ENCODE measurements around the gene COG5.

The COG5 gene

GRCh38 chr7:107469929-107470328 lies 93.8 kb downstream of the COG5 start, which contains the start of gene GPR22:
TSS of gene GPR22 (plus strand) at chr7:107470057. CDS start at chr7:107474061, 4,004 bp downstream.
- Histone ChIP-seq H3K36me3 (ENCODE audit: control insufficient read depth in 2 of 2, insufficient read depth in 2 of 2, low read length in 2 of 2) (no peaks in the 10 kb centered on the region), H3K9me3 (ENCODE audit: control insufficient read depth in 2 of 2, low read length in 2 of 2) (no peaks in the 10 kb centered on the region), H3K4me3 (ENCODE audit: low read length in 2 of 2) (no peak within 1 kb of the TSS), H3K4me1 (ENCODE audit: control insufficient read depth in 2 of 2, insufficient read depth in 2 of 2, low read length in 2 of 2) (no peaks in the 10 kb centered on the region), H3K27me3 (ENCODE audit: control insufficient read depth in 2 of 2, insufficient read depth in 2 of 2, low read length in 2 of 2) (no peaks in the 10 kb centered on the region), H3K27ac (ENCODE audit: low read depth in 2 of 2, low read length in 2 of 2) (no peak within 1 kb of the TSS), H3K9ac (ENCODE audit: low read depth in 1 of 2, low read length in 2 of 2) (no peak within 1 kb of the TSS)

- no peaks in the 10 kb centered on the region for H3K4me1 ChIP-seq (ENCODE audit: control insufficient read depth in 2 of 2, insufficient read depth in 2 of 2, low read length in 2 of 2)
- H3K4me3 ChIP-seq (ENCODE audit: low read length in 2 of 2), result no peak overlapping the region
- H3K27ac ChIP-seq (ENCODE audit: low read depth in 2 of 2, low read length in 2 of 2), result no peak overlapping the region
- H3K9ac ChIP-seq (ENCODE audit: low read depth in 1 of 2, low read length in 2 of 2), result no peak overlapping the region
- no peaks in the 10 kb centered on the region for H3K36me3 ChIP-seq (ENCODE audit: control insufficient read depth in 2 of 2, insufficient read depth in 2 of 2, low read length in 2 of 2)
- no peaks in the 10 kb centered on the region for H3K9me3 ChIP-seq (ENCODE audit: control insufficient read depth in 2 of 2, low read length in 2 of 2)
- H3K27me3 ChIP-seq (ENCODE audit: control insufficient read depth in 2 of 2, insufficient read depth in 2 of 2, low read length in 2 of 2), result no peaks in the 10 kb centered on the region
These were observed 94.9 kb downstream of the COG5 start for GRCh38 chr7:107468824-107469223.

GRCh38 chr7:107467972-107468371 lies 95.7 kb downstream of the COG5 start:
- Histone ChIP-seq H3K4me3 (ENCODE audit: low read length in 2 of 2) (no peak overlapping the region), H3K9me3 (ENCODE audit: control insufficient read depth in 2 of 2, low read length in 2 of 2) (no peaks in the 10 kb centered on the region), H3K36me3 (ENCODE audit: control insufficient read depth in 2 of 2, insufficient read depth in 2 of 2, low read length in 2 of 2) (no peaks in the 10 kb centered on the region), H3K27ac (ENCODE audit: low read depth in 2 of 2, low read length in 2 of 2) (no peak overlapping the region), H3K27me3 (ENCODE audit: control insufficient read depth in 2 of 2, insufficient read depth in 2 of 2, low read length in 2 of 2) (no peaks in the 10 kb centered on the region), H3K4me1 (ENCODE audit: control insufficient read depth in 2 of 2, insufficient read depth in 2 of 2, low read length in 2 of 2) (no peaks in the 10 kb centered on the region), H3K9ac (ENCODE audit: low read depth in 1 of 2, low read length in 2 of 2) (no peak overlapping the region)

- no peaks in the 10 kb centered on the region for H3K36me3 ChIP-seq (ENCODE audit: control insufficient read depth in 2 of 2, insufficient read depth in 2 of 2, low read length in 2 of 2)
- H3K4me1 ChIP-seq (ENCODE audit: control insufficient read depth in 2 of 2, insufficient read depth in 2 of 2, low read length in 2 of 2), result no peaks in the 10 kb centered on the region
- H3K27ac ChIP-seq (ENCODE audit: low read depth in 2 of 2, low read length in 2 of 2), result no peak overlapping the region
- no peak overlapping the region for H3K9ac ChIP-seq (ENCODE audit: low read depth in 1 of 2, low read length in 2 of 2)
- H3K4me3 ChIP-seq (ENCODE audit: low read length in 2 of 2), result no peak overlapping the region
- no peaks in the 10 kb centered on the region for H3K9me3 ChIP-seq (ENCODE audit: control insufficient read depth in 2 of 2, low read length in 2 of 2)
- H3K27me3 ChIP-seq (ENCODE audit: control insufficient read depth in 2 of 2, insufficient read depth in 2 of 2, low read length in 2 of 2), result no peaks in the 10 kb centered on the region
These were observed 99.0 kb downstream of the COG5 start for GRCh38 chr7:107464666-107465226.

- H3K27ac ChIP-seq (ENCODE audit: low read depth in 2 of 2, low read length in 2 of 2), result no peak overlapping the region
- H3K4me1 ChIP-seq (ENCODE audit: control insufficient read depth in 2 of 2, insufficient read depth in 2 of 2, low read length in 2 of 2), result no peaks in the 10 kb centered on the region
- H3K4me3 ChIP-seq (ENCODE audit: low read length in 2 of 2), result no peak overlapping the region
- no peaks in the 10 kb centered on the region for H3K27me3 ChIP-seq (ENCODE audit: control insufficient read depth in 2 of 2, insufficient read depth in 2 of 2, low read length in 2 of 2)
- peaks cover 0 to 2% of the 10 kb centered on the region in 2 donors for H3K36me3 ChIP-seq (ENCODE audit: control insufficient read depth in 2 of 2, insufficient read depth in 2 of 2, low read length in 2 of 2)
- no peaks in the 10 kb centered on the region for H3K9me3 ChIP-seq (ENCODE audit: control insufficient read depth in 2 of 2, low read length in 2 of 2)
- no peak overlapping the region for H3K9ac ChIP-seq (ENCODE audit: low read depth in 1 of 2, low read length in 2 of 2)
These were observed 100.3 kb downstream of the COG5 start for GRCh38 chr7:107463139-107464078.

GRCh38 chr7:107461938-107462533 lies 101.7 kb downstream of the COG5 start:
- H3K4me3 ChIP-seq (ENCODE audit: low read length in 2 of 2), result no peak overlapping the region
- H3K9ac ChIP-seq (ENCODE audit: low read depth in 1 of 2, low read length in 2 of 2), result no peak overlapping the region
- H3K27ac ChIP-seq (ENCODE audit: low read depth in 2 of 2, low read length in 2 of 2), result no peak overlapping the region
- no peaks in the 10 kb centered on the region for H3K4me1 ChIP-seq (ENCODE audit: control insufficient read depth in 2 of 2, insufficient read depth in 2 of 2, low read length in 2 of 2)
- H3K9me3 ChIP-seq (ENCODE audit: control insufficient read depth in 2 of 2, low read length in 2 of 2), result no peaks in the 10 kb centered on the region
- H3K27me3 ChIP-seq (ENCODE audit: control insufficient read depth in 2 of 2, insufficient read depth in 2 of 2, low read length in 2 of 2), result no peaks in the 10 kb centered on the region
- peaks cover 0 to 3% of the 10 kb centered on the region in 2 donors for H3K36me3 ChIP-seq (ENCODE audit: control insufficient read depth in 2 of 2, insufficient read depth in 2 of 2, low read length in 2 of 2)

- Histone ChIP-seq H3K4me3 (ENCODE audit: low read length in 2 of 2) (no peak overlapping the region), H3K27me3 (ENCODE audit: control insufficient read depth in 2 of 2, insufficient read depth in 2 of 2, low read length in 2 of 2) (no peaks in the 10 kb centered on the region), H3K9ac (ENCODE audit: low read depth in 1 of 2, low read length in 2 of 2) (no peak overlapping the region), H3K9me3 (ENCODE audit: control insufficient read depth in 2 of 2, low read length in 2 of 2) (no peaks in the 10 kb centered on the region), H3K27ac (ENCODE audit: low read depth in 2 of 2, low read length in 2 of 2) (no peak overlapping the region), H3K4me1 (ENCODE audit: control insufficient read depth in 2 of 2, insufficient read depth in 2 of 2, low read length in 2 of 2) (no peaks in the 10 kb centered on the region), H3K36me3 (ENCODE audit: control insufficient read depth in 2 of 2, insufficient read depth in 2 of 2, low read length in 2 of 2) (peaks cover 0 to 3% of the 10 kb centered on the region in 2 donors)
These were observed 110.3 kb downstream of the COG5 start for GRCh38 chr7:107453388-107453787.

GRCh38 chr7:107450970-107451369 lies 112.8 kb downstream of the COG5 start:
- H3K4me3 ChIP-seq (ENCODE audit: low read length in 2 of 2), result no peak overlapping the region
- H3K9ac ChIP-seq (ENCODE audit: low read depth in 1 of 2, low read length in 2 of 2), result no peak overlapping the region
- H3K27me3 ChIP-seq (ENCODE audit: control insufficient read depth in 2 of 2, insufficient read depth in 2 of 2, low read length in 2 of 2), result no peaks in the 10 kb centered on the region
- H3K9me3 ChIP-seq (ENCODE audit: control insufficient read depth in 2 of 2, low read length in 2 of 2), result no peaks in the 10 kb centered on the region
- H3K27ac ChIP-seq (ENCODE audit: low read depth in 2 of 2, low read length in 2 of 2), result no peak overlapping the region
- H3K4me1 ChIP-seq (ENCODE audit: control insufficient read depth in 2 of 2, insufficient read depth in 2 of 2, low read length in 2 of 2), result no peaks in the 10 kb centered on the region
- H3K36me3 ChIP-seq (ENCODE audit: control insufficient read depth in 2 of 2, insufficient read depth in 2 of 2, low read length in 2 of 2), result peaks cover 0 to 4% of the 10 kb centered on the region in 2 donors

- no peak overlapping the region for H3K27ac ChIP-seq (ENCODE audit: low read depth in 2 of 2, low read length in 2 of 2)
These were observed 116.7 kb downstream of the COG5 start for GRCh38 chr7:107446988-107447387.

GRCh38 chr7:107446531-107446930 lies 117.2 kb downstream of the COG5 start:
- no peaks in the 10 kb centered on the region for H3K9me3 ChIP-seq (ENCODE audit: control insufficient read depth in 2 of 2, low read length in 2 of 2)
- peaks cover 0 to 4% of the 10 kb centered on the region in 2 donors for H3K36me3 ChIP-seq (ENCODE audit: control insufficient read depth in 2 of 2, insufficient read depth in 2 of 2, low read length in 2 of 2)
- no peaks in the 10 kb centered on the region for H3K27me3 ChIP-seq (ENCODE audit: control insufficient read depth in 2 of 2, insufficient read depth in 2 of 2, low read length in 2 of 2)
- H3K9ac ChIP-seq (ENCODE audit: low read depth in 1 of 2, low read length in 2 of 2), result no peak overlapping the region
- H3K27ac ChIP-seq (ENCODE audit: low read depth in 2 of 2, low read length in 2 of 2), result no peak overlapping the region
- H3K4me3 ChIP-seq (ENCODE audit: low read length in 2 of 2), result no peak overlapping the region
- H3K4me1 ChIP-seq (ENCODE audit: control insufficient read depth in 2 of 2, insufficient read depth in 2 of 2, low read length in 2 of 2), result no peaks in the 10 kb centered on the region

More at GRCh38 chr7:107446988-107447387, 116.7 kb downstream of the COG5 start:
- Histone ChIP-seq H3K36me3 (ENCODE audit: control insufficient read depth in 2 of 2, insufficient read depth in 2 of 2, low read length in 2 of 2) (peaks cover 0 to 4% of the 10 kb centered on the region in 2 donors), H3K4me1 (ENCODE audit: control insufficient read depth in 2 of 2, insufficient read depth in 2 of 2, low read length in 2 of 2) (no peaks in the 10 kb centered on the region), H3K27me3 (ENCODE audit: control insufficient read depth in 2 of 2, insufficient read depth in 2 of 2, low read length in 2 of 2) (no peaks in the 10 kb centered on the region), H3K4me3 (ENCODE audit: low read length in 2 of 2) (no peak overlapping the region), H3K9ac (ENCODE audit: low read depth in 1 of 2, low read length in 2 of 2) (no peak overlapping the region), H3K9me3 (ENCODE audit: control insufficient read depth in 2 of 2, low read length in 2 of 2) (no peaks in the 10 kb centered on the region)

All from mucosa of rectum (tissue), 2 donors.